Measurements from ENCODE around the gene MPRIP. TPM values are rescaled to one million over a fixed set of nuclear protein-coding genes. Genes with fewer than 3 reads are reported as not detected.

Gene MPRIP
- total RNA-seq, 4 donors from 2014 or later = 61.5 to 407 (median 103) TPM

GRCh38 chr17:17126131-17127110 is 84.2 kb downstream of the MPRIP start:
- Histone ChIP-seq H3K9me3 (no peaks in the 10 kb centered on the region), H3K36me3 (no peaks in the 10 kb centered on the region), H3K4me3 (no peak overlapping the region), H3K27ac (peak overlapping the region in 1 of 2 donors; percentile 32), H3K4me1 (no peaks in the 10 kb centered on the region), H3K27me3 (no peaks in the 10 kb centered on the region)
- no peak for DNase-seq
- no peak for TF ChIP-seq POLR2A (IDR thresholded peaks at IDR 0.05)
- TF ChIP-seq, protein P1, sequence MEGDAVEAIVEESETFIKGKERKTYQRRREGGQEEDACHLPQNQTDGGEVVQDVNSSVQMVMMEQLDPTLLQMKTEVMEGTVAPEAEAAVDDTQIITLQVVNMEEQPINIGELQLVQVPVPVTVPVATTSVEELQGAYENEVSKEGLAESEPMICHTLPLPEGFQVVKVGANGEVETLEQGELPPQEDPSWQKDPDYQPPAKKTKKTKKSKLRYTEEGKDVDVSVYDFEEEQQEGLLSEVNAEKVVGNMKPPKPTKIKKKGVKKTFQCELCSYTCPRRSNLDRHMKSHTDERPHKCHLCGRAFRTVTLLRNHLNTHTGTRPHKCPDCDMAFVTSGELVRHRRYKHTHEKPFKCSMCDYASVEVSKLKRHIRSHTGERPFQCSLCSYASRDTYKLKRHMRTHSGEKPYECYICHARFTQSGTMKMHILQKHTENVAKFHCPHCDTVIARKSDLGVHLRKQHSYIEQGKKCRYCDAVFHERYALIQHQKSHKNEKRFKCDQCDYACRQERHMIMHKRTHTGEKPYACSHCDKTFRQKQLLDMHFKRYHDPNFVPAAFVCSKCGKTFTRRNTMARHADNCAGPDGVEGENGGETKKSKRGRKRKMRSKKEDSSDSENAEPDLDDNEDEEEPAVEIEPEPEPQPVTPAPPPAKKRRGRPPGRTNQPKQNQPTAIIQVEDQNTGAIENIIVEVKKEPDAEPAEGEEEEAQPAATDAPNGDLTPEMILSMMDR (IDR thresholded peaks at IDR 0.05) = no peak
- intact Hi-C loops (cut with DNase I; ENCODE audit: low total_unique reads) = no loop called here

DNA sequence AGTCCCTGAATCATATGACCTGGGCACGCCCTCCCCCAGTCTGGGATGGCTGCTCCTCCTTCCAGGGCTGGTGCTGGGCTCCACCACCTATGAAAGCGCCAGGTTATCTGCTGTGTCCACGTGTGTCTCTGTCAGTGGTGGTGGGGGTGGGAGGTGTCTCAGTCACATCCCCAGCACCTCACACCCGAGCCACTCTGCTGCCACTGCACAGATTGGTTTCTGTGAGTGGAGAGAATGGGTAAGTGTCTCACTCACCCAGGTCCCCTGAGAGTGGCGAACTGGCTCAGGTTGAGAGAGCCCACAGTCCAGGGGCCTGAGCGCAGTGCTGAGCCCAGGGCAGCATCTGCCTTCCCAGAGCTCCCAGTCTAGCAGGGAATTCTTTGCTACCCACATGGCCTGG is 84.9 kb downstream of the MPRIP start:
- H3K27ac ChIP-seq = no peak overlapping the region

GRCh38 chr17:17127730-17128291 is 85.6 kb downstream of the MPRIP start:
- H3K4me3 ChIP-seq = no peak overlapping the region
- no peaks in the 10 kb centered on the region for H3K27me3 ChIP-seq
- H3K36me3 ChIP-seq = no peaks in the 10 kb centered on the region
- intact Hi-C loops (cut with DNase I; ENCODE audit: low total_unique reads) = no loop called here
- no peaks in the 10 kb centered on the region for H3K4me1 ChIP-seq
- no peaks in the 10 kb centered on the region for H3K9me3 ChIP-seq
- no peak overlapping the region for H3K27ac ChIP-seq
- no peak for DNase-seq
- TF ChIP-seq, protein P1 (IDR thresholded peaks at IDR 0.05) = no peak
- TF ChIP-seq POLR2A (IDR thresholded peaks at IDR 0.05) = no peak

More for the DNA sequence above, 84.9 kb downstream of the MPRIP start:
- no peak overlapping the region for H3K4me3 ChIP-seq
- intact Hi-C loops (cut with DNase I; ENCODE audit: low total_unique reads) = no loop called here
- no peaks in the 10 kb centered on the region for H3K27me3 ChIP-seq
- H3K9me3 ChIP-seq = no peaks in the 10 kb centered on the region
- H3K36me3 ChIP-seq = no peaks in the 10 kb centered on the region
- TF ChIP-seq POLR2A (IDR thresholded peaks at IDR 0.05) = no peak
- TF ChIP-seq, protein P1 (IDR thresholded peaks at IDR 0.05) = no peak
- no peaks in the 10 kb centered on the region for H3K4me1 ChIP-seq
- DNase-seq = no peak

- no peaks in the 10 kb centered on the region for H3K9me3 ChIP-seq
- TF ChIP-seq, protein P1 (IDR thresholded peaks at IDR 0.05) = no peak
- TF ChIP-seq POLR2A (IDR thresholded peaks at IDR 0.05) = no peak
- no peaks in the 10 kb centered on the region for H3K36me3 ChIP-seq
Observed at GRCh38 chr17:17128476-17129075, 86.3 kb downstream of the MPRIP start.

DNA sequence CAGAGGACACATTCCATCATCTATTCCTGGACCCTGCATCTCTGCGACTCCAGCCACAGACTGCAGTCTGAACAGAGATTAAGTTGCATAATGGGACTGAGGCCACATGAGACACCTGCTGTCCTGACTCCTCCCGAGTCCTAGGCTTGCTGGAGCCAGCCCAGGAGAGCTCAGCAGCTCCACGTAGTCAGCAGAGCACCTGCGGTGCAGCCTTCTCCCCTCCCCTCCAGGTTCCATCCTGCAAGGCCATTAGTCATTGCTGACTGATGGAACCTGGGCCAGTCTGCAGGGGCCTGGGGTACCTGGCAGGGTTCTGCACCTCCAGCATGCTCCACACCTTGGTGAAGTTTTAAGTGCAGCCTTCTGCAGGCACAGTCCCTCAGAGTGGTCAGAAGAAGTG is 87.2 kb downstream of the MPRIP start:
- no peak overlapping the region for H3K27ac ChIP-seq
- H3K36me3 ChIP-seq = no peaks in the 10 kb centered on the region
- DNase-seq = no peak
- H3K4me3 ChIP-seq = no peak overlapping the region
- TF ChIP-seq, protein P1 (IDR thresholded peaks at IDR 0.05) = no peak
- TF ChIP-seq POLR2A (IDR thresholded peaks at IDR 0.05) = no peak
- intact Hi-C loops (cut with DNase I; ENCODE audit: low total_unique reads) = no loop called here
- no peaks in the 10 kb centered on the region for H3K9me3 ChIP-seq
- H3K4me1 ChIP-seq = no peaks in the 10 kb centered on the region
- no peaks in the 10 kb centered on the region for H3K27me3 ChIP-seq

More at GRCh38 chr17:17128476-17129075, 86.3 kb downstream of the MPRIP start:
- Histone ChIP-seq H3K27ac (no peak overlapping the region), H3K4me1 (no peaks in the 10 kb centered on the region), H3K4me3 (no peak overlapping the region), H3K27me3 (no peaks in the 10 kb centered on the region)
- intact Hi-C loops (cut with DNase I; ENCODE audit: low total_unique reads) = no loop called here
- no peak for DNase-seq
